ENCODE measurements around the gene SEC16B.

DNA sequence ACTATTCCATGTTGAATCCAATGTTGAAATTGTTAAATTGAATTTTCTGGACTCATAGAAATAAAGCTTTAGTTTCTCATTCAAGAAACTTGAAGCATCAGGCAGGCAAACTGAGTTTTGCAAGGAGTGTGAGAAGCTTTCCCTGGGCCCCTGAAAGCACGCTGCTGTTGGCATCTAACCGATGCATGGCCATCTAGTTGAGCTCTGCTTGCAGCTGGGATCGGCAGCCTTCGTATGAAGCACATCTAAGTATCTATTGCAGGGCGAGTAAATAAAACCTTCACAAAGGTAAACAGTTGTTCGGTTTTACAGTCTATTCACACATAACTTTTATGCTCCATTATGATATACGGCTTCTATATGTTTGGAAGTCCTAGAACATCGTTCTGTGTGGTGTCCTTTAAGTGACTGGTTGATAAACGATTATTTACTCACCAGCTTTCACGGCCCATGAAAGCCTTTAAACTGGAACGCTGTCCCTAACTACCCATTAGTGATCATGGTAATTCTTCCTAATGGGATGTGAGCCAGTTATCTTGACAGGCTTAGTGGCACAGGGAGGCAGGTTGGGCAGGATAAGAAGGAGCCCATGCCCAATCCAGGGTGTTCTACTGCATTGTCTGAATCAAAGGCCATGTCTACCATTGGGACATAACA is 71.7 kb downstream of the SEC16B start:
- TF ChIP-seq POLR2A (IDR thresholded peaks at IDR 0.05), result no peak
- TF ChIP-seq, protein P1, sequence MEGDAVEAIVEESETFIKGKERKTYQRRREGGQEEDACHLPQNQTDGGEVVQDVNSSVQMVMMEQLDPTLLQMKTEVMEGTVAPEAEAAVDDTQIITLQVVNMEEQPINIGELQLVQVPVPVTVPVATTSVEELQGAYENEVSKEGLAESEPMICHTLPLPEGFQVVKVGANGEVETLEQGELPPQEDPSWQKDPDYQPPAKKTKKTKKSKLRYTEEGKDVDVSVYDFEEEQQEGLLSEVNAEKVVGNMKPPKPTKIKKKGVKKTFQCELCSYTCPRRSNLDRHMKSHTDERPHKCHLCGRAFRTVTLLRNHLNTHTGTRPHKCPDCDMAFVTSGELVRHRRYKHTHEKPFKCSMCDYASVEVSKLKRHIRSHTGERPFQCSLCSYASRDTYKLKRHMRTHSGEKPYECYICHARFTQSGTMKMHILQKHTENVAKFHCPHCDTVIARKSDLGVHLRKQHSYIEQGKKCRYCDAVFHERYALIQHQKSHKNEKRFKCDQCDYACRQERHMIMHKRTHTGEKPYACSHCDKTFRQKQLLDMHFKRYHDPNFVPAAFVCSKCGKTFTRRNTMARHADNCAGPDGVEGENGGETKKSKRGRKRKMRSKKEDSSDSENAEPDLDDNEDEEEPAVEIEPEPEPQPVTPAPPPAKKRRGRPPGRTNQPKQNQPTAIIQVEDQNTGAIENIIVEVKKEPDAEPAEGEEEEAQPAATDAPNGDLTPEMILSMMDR (IDR thresholded peaks at IDR 0.05 in 4 of 5, conservative IDR thresholded peaks at IDR 0.05 in 1 of 5), result no peak

Data from gastrocnemius medialis (tissue), 4 donors.